CD4-positive, alpha-beta T cell (primary cell): ENCODE results near the gene KRT12. TPM values are rescaled to one million over a fixed set of nuclear protein-coding genes. Genes with fewer than 3 reads are reported as not detected.

Source experiments
- total RNA-seq, 174 experiments: library from RNA in 2 of 174; stranded (reverse) in 2 of 174; gene quantifications; one replicate each; pipeline ENCODE4 v1.2.3 and lab custom pipeline; 2021 to 2026

KRT12 gene
- total RNA-seq, 2 experiments from 2014 or later: not detected

Other genes starting within 250 kb of the KRT12 start
- gene SMARCE1, start 219.4 kb downstream of the KRT12 start, total RNA-seq: 10 to 100 TPM; 65.4 to 68.6 TPM
- gene KRT222, start 202.0 kb downstream of the KRT12 start, total RNA-seq: not detected
- not detected for gene KRT24, start 163.5 kb downstream of the KRT12 start, total RNA-seq
- not detected for gene KRT25, start 111.9 kb downstream of the KRT12 start, total RNA-seq
- gene KRT26, start 95.0 kb downstream of the KRT12 start, total RNA-seq: not detected
- gene KRT27, start 84.7 kb downstream of the KRT12 start, total RNA-seq: not detected
- not detected for gene KRT28, start 67.3 kb downstream of the KRT12 start, total RNA-seq
- 10 to 100 TPM; 32.2 to 37.1 TPM for gene KRT10, start 44.6 kb downstream of the KRT12 start, total RNA-seq
- not detected for gene KRT20, start 18.0 kb upstream of the KRT12 start, total RNA-seq
- not detected for gene KRT23, start 70.4 kb upstream of the KRT12 start, total RNA-seq
- not detected for gene KRT39, start 99.7 kb upstream of the KRT12 start, total RNA-seq
- gene KRT40, start 117.1 kb upstream of the KRT12 start, total RNA-seq: not detected
- not detected for gene KRTAP3-3, start 126.9 kb upstream of the KRT12 start, total RNA-seq
- not detected for gene KRTAP3-2, start 132.7 kb upstream of the KRT12 start, total RNA-seq
- not detected for gene KRTAP3-1, start 141.9 kb upstream of the KRT12 start, total RNA-seq
- gene KRTAP1-5, start 160.0 kb upstream of the KRT12 start, total RNA-seq: not detected
- not detected for gene KRTAP1-4, start 163.0 kb upstream of the KRT12 start, total RNA-seq
- not detected for gene KRTAP1-3, start 167.7 kb upstream of the KRT12 start, total RNA-seq
- not detected for gene KRTAP1-1, start 174.2 kb upstream of the KRT12 start, total RNA-seq
- not detected for gene KRTAP2-1, start 180.1 kb upstream of the KRT12 start, total RNA-seq
- gene KRTAP2-2, start 188.0 kb upstream of the KRT12 start, total RNA-seq: not detected
- gene KRTAP2-3, start 192.9 kb upstream of the KRT12 start, total RNA-seq: not detected
- not detected for gene KRTAP2-4, start 198.7 kb upstream of the KRT12 start, total RNA-seq
- gene KRTAP4-7, start 216.9 kb upstream of the KRT12 start, total RNA-seq: not detected
- gene KRTAP4-8, start 230.9 kb upstream of the KRT12 start, total RNA-seq: not detected
- gene KRTAP4-16, start 235.0 kb upstream of the KRT12 start, total RNA-seq: not detected
- not detected for gene KRTAP4-9, start 238.2 kb upstream of the KRT12 start, total RNA-seq